Gastrocnemius medialis (tissue), 4 donors: Measurements from ENCODE around the gene NOTCH4. TPM values are rescaled to one million over a fixed set of nuclear protein-coding genes. Genes with fewer than 3 reads are reported as not detected.

Experiments
- ATAC-seq, 2 donors: fragments of 150-250 bp; one replicate each; pipeline ENCODE4 v1.9.1; 2016
- DNase-seq, 2 donors: peaks; one replicate each; pipeline ENCODE4 v3.0.0-alpha.2; 2019
- H3K27ac ChIP-seq, 4 donors: fragments of 200-600 bp; sonication (generic); 1 replicate in 1 of 4; 2 replicates in 3 of 4; pipeline ENCODE4 v1.5.1; 2016 to 2018; ENCODE audit warnings: mild to moderate bottlenecking in 2 of 4, moderate library complexity in 1 of 4
- H3K27me3 ChIP-seq, 3 donors: fragments of 200-600 bp; sonication (generic) in 2 of 3; 1 replicate in 1 of 3; 2 replicates in 2 of 3; pipeline versions ENCODE4 v1.5.1 to v1.6.0; 2016 to 2019; ENCODE audit warnings: mild to moderate bottlenecking in 1 of 3, moderate library complexity in 1 of 3
- H3K36me3 ChIP-seq, 2 donors: fragments of 200-600 bp; sonication (generic) in 1 of 2; one replicate each; pipeline ENCODE4 v1.5.1; 2017 to 2018
- H3K4me1 ChIP-seq, 2 donors: fragments of 200-600 bp; sonication (generic) in 1 of 2; one replicate each; pipeline ENCODE4 v1.5.1; 2016 to 2017; ENCODE audit warnings: mild to moderate bottlenecking in 2 of 2
- H3K4me3 ChIP-seq, 4 donors: fragments of 200-600 bp; sonication (generic) in 3 of 4; 1 replicate in 1 of 4; 2 replicates in 3 of 4; pipeline ENCODE4 v1.5.1; 2016 to 2019; ENCODE audit warnings: mild to moderate bottlenecking in 2 of 4
- H3K9me3 ChIP-seq, 3 donors: fragments of 200-600 bp; sonication (generic) in 2 of 3; 1 replicate in 1 of 3; 2 replicates in 2 of 3; pipeline ENCODE4 v1.5.1; 2016 to 2019
- CTCF ChIP-seq, 5 experiments: fragments of 450-650 bp in 3 of 5; fragments of 200-600 bp in 2 of 5; sonication (generic) in 2 of 5; IDR thresholded peaks in 4 of 5; conservative IDR thresholded peaks in 1 of 5; 1 replicate in 4 of 5; 2 replicates in 1 of 5; pipeline ENCODE4 v1.5.1; 2016 to 2019; ENCODE audit warnings: antibody characterized with exemption in 5 of 5, mild to moderate bottlenecking in 3 of 5, moderate library complexity in 3 of 5
- POLR2A ChIP-seq, 2 donors: fragments of 450-650 bp; IDR thresholded peaks; one replicate each; pipeline ENCODE4 v1.6.1; 2017; ENCODE audit warnings: antibody characterized with exemption in 2 of 2, mild to moderate bottlenecking in 2 of 2, moderate library complexity in 2 of 2
- in situ Hi-C, 4 donors: fragments of 200-750 bp; cut with MboI; loops; one replicate each; pipeline versions ENCODE4 v1.15.0 to v1.8.0; 2017; ENCODE audit warnings: low sequenced_read_pairs in 4 of 4
- intact Hi-C: fragments of 100-400 bp; cut with DNase I; formaldehyde crosslinking; loops from one replicate; pipeline ENCODE4 v1.15.1; 2023; ENCODE audit warnings: low total_unique reads
- total RNA-seq, 4 donors: library from RNA; depleted of rRNA; stranded (reverse); fragments of >200 nt; gene quantifications; one replicate each; pipeline versions ENCODE4 v1.1.0 to v1.2.3, GENCODE V29; 2016

NOTCH4 gene
- total RNA-seq, 4 donors from 2014 or later = 6.8 to 21.1 (median 14.8) TPM

- in situ Hi-C loops = no loop called here
- Histone ChIP-seq H3K27ac (peak overlapping the region; percentile 53 to 74 (median 72)), H3K9me3 (no peaks in the 10 kb centered on the region), H3K4me3 (peak overlapping the region; percentile 32 to 46 (median 38)), H3K36me3 (no peaks in the 10 kb centered on the region), H3K27me3 (peaks cover 5 to 11% (median 7%) of the 10 kb centered on the region in 3 donors), H3K4me1 (peaks cover 6% of the 10 kb centered on the region in 2 donors)
- intact Hi-C loops = loop anchor here (10.0 kb wide), 1 partner anchor 139 kb away; no protein-coding TSS in a partner anchor
- peak; percentile 15 to 63 (median 50) for TF ChIP-seq CTCF (IDR thresholded peaks at IDR 0.05 in 4 of 5, conservative IDR thresholded peaks at IDR 0.05 in 1 of 5)
- TF ChIP-seq POLR2A (IDR thresholded peaks at IDR 0.05) = no peak
- peak; percentile 96 to 98 for ATAC-seq
- DNase-seq = peak; percentile 33 to 58
These were observed 31.6 kb upstream of the NOTCH4 start for GRCh38 chr6:32255199-32256153.

GRCh38 chr6:32254761-32255198 lies 30.9 kb upstream of the NOTCH4 start:
- TF ChIP-seq CTCF (IDR thresholded peaks at IDR 0.05 in 4 of 5, conservative IDR thresholded peaks at IDR 0.05 in 1 of 5) = no peak
- no peak for TF ChIP-seq POLR2A (IDR thresholded peaks at IDR 0.05)
- ATAC-seq = no peak
- intact Hi-C loops (loop anchor here (10.0 kb wide), 1 partner anchor 140 kb away; no protein-coding TSS in a partner anchor), in situ Hi-C loops (no loop called here)
- H3K9me3 ChIP-seq = no peaks in the 10 kb centered on the region
- H3K36me3 ChIP-seq = no peaks in the 10 kb centered on the region
- peak overlapping the region; percentile 32 to 46 (median 38) for H3K4me3 ChIP-seq
- H3K4me1 ChIP-seq = peaks cover 6% of the 10 kb centered on the region in 2 donors
- no peak for DNase-seq
- H3K27ac ChIP-seq = peak overlapping the region; percentile 53 to 74 (median 72)
- peaks cover 5 to 11% (median 7%) of the 10 kb centered on the region in 3 donors for H3K27me3 ChIP-seq

GRCh38 chr6:32252331-32253009 lies 28.6 kb upstream of the NOTCH4 start:
- in situ Hi-C loops = no loop called here
- ATAC-seq (no peak), DNase-seq (no peak)
- H3K4me1 ChIP-seq = peaks cover 6% of the 10 kb centered on the region in 2 donors
- intact Hi-C loops = loop anchor here (10.0 kb wide), 1 partner anchor 142 kb away; no protein-coding TSS in a partner anchor
- H3K27ac ChIP-seq = no peak overlapping the region
- no peak overlapping the region for H3K4me3 ChIP-seq
- no peaks in the 10 kb centered on the region for H3K9me3 ChIP-seq
- H3K36me3 ChIP-seq = no peaks in the 10 kb centered on the region
- peaks cover 5 to 8% (median 7%) of the 10 kb centered on the region in 3 donors for H3K27me3 ChIP-seq
- TF ChIP-seq CTCF (IDR thresholded peaks at IDR 0.05 in 4 of 5, conservative IDR thresholded peaks at IDR 0.05 in 1 of 5) = no peak
- no peak for TF ChIP-seq POLR2A (IDR thresholded peaks at IDR 0.05)

- Histone ChIP-seq H3K27me3 (no peaks in the 10 kb centered on the region), H3K4me1 (peaks cover under 1 to 6% of the 10 kb centered on the region in 2 donors), H3K27ac (no peak overlapping the region), H3K9me3 (no peaks in the 10 kb centered on the region), H3K36me3 (no peaks in the 10 kb centered on the region), H3K4me3 (no peak overlapping the region)
- in situ Hi-C loops (loop anchor here in 2 of 4 donors (25.0 kb wide), 1 partner anchor 538 kb away; no protein-coding TSS in a partner anchor), intact Hi-C loops (loop anchor here (5.0 kb wide), 1 partner anchor 548 kb away; no protein-coding TSS in a partner anchor)
- ATAC-seq (no peak), DNase-seq (no peak)
- TF ChIP-seq POLR2A (IDR thresholded peaks at IDR 0.05) = no peak
- TF ChIP-seq CTCF (IDR thresholded peaks at IDR 0.05 in 4 of 5, conservative IDR thresholded peaks at IDR 0.05 in 1 of 5) = no peak
These were observed 25.4 kb upstream of the NOTCH4 start for GRCh38 chr6:32249262-32249661.
